ENCODE results near the gene ADCYAP1R1.

Gene ADCYAP1R1

DNA sequence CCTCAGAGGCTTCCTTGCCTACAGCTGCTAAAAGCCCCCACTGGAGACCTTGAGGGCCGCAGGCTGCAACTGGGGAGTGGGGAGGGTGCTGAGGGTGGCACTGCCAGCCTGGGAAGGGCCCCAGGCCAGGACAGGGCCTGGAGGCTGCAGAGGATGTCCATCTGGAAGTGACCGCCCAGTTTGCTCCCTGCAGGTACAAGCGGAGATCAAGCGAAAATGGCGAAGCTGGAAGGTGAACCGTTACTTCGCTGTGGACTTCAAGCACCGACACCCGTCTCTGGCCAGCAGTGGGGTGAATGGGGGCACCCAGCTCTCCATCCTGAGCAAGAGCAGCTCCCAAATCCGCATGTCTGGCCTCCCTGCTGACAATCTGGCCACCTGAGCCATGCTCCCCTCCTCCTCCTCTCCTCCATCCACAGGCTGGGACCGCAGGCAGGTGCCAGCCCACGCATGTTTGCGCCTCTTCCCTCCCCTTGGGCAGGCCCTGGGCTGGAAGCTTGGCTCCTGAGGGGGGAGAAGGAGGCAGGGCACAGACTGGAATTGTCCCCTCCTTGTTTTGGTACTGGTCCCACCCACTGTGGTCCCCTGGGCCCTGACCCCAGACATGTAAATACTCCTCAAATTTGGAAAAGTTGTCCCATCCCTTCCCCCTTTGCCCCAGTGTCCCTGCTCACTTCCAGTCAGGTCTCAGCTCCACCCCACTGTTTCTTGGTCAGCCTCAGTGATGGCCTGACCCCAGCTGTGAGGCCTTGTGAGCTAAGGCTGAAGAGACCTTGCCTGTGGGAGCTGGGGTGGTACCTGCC is 54.4 kb downstream of the ADCYAP1R1 start:
- no peak for DNase-seq (ENCODE audit: low read depth in 2 of 2)

DNA sequence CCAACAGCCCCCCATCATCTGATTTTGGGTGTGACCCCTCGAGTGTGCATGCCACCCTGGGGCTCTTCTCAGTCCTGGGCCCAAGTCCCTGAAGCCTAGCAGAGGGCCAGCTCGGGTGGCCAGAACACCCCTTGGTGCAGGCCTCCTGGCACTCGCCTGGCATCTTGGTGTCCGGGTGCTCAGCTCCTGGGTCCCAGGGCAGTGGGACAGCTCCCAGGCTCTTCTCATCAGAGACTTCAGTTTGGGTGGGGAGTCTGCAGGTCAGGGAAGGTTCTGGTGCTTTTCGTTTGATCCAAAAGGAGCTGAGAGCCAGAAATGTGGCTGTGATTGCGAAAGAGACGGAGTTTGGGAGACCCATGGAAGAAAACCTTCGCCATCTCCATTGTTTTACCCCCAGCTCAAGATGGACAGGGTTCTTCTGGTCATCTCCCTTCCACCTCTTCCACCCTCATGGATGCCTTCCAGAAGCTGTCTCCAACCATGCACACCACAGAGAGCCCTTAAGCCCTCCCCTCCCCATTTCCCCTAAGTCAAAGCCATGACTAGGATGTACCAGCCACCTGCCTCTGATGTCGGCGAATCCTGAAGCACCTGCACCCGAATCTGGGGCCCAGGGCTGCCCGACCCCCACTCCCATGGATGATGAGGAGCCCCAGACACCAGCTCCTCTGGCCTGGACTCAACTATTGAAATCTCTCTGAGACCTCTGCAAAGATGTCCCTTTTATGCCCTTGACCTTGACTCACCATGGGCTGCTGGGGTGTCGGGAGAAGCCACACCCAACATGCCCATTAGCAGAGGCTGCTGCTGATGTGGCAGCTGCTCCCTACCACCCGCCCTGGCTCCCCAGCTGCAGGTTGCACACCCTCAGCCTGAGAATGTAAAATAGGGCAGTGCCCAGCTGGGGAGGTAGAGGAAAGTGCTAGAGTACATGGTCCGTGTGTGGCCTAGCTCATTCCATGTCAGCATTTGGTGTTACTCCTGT is 55.3 kb downstream of the ADCYAP1R1 start:
- no peak for DNase-seq (ENCODE audit: low read depth in 2 of 2)

DNA sequence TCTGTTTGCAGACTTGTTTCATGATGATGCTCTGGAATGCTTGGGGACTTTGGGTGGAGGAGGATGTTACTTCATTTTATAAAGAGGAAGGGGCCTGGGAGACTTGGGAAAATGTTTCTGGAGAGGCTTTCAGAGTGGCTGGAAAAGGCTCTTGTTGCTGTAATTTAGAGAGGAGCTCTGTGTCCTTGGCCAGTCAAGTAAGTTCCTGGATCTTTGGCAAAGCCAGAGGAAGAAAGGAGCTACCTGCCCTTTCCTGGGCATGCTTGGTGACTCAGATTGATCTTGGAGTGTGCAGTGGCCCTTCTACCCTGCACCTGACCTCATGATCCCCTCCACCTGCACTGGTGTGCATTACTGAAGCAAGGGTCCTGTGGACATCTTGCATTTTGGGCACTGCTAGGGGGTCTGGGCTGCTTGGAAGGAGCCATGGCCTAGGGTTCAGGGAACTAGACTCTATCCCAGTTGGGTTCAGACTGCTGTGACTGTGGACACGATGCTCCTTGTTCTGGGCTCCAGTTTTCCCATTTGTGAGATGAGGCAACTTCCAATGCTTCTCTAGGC is 56.1 kb downstream of the ADCYAP1R1 start:
- DNase-seq (ENCODE audit: low read depth in 2 of 2): no peak

DNA sequence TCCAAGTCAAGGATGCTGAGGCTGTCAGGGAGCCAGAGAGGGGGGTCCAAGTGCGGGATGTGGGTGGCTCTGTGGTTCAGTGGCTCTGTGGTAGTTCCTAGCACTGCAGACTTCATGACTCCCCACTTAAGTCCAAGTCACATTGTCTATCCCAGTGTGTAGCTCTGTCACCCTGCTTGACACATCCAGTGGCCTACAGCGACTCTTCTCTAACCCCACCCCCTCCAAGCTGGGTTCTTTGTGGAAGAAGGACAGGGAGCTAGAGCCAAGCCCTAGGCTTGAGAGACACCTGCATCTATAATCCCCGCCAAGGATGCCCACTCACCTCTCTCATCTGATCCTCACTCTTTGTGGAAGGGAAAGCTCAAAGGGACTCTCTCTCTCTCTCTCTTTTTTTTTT is 57.6 kb downstream of the ADCYAP1R1 start:
- no peak for DNase-seq (ENCODE audit: low read depth in 2 of 2)

DNA sequence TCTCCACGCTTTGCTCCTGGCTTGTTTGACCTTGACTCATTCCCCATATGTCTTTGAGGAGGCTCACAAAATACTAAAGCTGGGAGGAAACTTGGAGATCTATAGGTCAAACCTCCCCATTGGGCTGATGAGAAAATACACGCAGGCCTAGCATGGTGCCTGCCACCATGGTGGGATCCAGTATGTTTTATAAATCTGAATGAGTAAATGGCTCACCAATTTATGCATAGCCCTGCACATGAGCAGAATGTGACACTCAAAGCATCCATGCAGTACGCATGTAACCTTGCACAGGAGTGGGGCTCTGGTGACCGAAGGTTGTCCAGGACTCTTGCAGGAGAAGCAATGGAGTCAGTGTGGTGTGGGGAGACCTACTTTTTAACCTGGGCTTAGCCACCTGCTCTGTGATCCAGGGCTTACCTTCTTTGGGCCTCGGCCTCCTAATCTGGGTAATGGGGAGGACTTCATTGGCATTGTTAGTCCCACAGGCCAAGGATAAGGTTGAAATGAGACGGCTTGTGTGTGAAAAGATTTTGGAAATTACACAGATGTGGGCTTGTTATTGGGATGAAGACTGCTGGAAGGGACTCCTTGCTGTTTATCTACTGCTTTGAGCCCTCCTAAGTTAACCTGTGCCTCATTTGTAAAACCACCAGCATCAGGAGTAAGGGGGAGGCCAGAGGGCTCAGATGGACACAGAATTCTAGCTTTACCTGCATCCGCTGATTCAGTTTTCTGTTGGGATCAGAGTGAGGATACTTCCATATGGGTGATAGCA is 58.4 kb downstream of the ADCYAP1R1 start:
- DNase-seq (ENCODE audit: low read depth in 2 of 2): no peak

DNA sequence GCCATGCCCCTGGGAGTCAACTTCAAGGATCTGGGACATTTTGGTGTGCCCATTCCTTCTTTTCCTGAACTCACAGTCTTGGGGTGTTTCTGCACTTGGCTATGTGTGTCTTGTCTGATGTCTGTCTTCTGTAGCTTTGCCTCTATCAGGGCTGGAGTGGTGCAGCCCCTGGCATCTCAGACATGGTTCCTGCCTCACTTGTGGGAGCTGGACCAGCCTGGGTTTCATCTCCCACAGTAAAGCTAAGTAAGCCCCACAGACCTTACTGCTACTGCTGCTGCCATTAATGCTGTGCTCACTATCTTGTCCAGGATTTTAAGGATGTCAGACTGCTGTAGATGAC is 59.0 kb downstream of the ADCYAP1R1 start:
- DNase-seq (ENCODE audit: low read depth in 2 of 2): no peak

DNA sequence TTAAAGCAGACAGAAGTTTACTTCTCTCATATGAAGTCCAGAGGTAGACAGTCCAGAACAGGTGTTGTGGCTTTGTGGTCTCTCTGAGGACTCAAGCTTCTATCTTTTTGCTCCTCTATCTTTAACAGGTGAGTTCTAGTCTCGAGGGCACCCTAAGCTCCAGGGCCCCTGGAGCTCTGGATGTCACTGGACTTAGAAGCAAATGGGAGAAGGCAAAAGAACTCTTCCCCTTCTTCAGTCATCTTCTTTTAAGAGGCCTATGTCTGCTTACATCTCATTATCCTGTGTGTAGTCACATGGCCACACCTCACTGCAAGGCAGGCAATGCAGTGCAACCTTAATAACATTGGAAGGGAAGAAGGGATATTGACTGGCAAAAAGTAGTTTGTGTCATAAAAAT is 61.6 kb downstream of the ADCYAP1R1 start:
- no peak for DNase-seq (ENCODE audit: low read depth in 2 of 2)

DNA sequence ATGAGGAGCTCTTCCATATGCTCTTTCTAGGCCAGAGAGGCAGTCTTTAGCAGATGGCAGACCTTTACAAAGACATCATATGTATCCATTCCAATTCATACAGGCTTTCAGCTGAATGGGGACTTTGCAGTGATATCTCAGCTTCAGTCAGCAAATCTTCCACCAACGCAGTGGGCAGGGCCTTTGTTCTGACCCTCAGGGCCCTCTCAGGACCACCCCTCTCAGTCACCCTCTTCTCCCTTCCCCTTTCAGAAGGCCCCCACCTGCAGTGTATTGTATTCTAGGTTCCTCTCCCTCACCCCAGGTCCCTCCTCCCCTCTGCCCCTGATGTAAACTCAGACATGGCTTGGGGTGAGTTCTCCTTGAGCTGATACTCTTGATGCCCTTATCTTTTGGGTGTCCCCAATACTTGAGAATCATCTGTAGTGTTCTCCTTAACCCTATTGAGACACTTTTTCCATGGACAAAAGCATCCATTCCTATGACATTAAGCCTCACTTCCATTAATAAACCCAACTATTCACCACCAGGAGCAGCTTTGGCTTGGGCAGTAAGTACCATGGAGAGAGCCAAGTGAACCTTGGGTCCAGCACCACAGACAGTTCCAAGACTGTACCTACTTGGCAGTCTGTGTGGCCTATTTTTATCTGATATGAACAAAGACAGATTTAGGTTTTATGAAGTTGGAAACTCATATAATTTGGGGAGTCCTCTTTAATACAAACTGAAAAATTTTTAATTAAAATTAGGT is 62.7 kb downstream of the ADCYAP1R1 start:
- DNase-seq (ENCODE audit: low read depth in 2 of 2): no peak

DNA sequence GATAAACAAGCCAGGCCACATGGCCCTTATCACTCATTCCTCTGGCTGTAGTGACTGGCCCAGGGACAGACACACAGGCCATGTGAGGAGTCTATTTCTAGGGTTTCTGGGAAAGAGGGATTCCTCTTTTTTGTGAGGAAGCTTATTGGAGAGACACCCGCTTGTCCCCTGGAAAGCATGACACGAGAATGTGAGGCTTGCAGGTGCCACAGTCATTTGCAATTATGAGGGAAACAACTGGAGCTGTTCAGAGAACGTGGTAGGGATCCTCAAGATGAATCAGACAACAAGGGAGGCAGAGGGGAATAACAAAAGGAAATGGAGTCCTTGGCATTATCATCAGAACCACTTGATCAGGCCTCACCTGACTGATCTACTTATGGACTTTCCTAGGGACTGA is 64.5 kb downstream of the ADCYAP1R1 start:
- DNase-seq (ENCODE audit: low read depth in 2 of 2): no peak

DNA sequence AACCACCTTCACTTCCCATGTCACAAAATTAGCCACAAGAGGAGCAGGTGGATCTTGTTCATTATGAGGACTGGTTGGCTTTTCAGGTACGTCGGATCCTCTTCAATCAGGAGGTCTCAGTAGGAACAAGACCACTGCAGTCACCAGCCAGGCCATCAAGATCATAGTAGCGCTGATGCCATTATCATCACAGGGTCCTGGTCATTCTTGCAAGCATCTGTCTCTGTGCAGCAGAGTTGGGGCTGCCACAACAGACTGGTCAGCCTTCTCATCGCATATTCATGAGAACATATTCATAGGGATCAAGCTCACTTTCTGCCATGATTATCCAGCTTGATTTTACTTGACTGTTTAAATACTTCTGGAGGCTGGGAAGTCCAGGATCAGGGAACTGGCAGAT is 67.1 kb downstream of the ADCYAP1R1 start:
- DNase-seq (ENCODE audit: low read depth in 2 of 2): no peak

DNA sequence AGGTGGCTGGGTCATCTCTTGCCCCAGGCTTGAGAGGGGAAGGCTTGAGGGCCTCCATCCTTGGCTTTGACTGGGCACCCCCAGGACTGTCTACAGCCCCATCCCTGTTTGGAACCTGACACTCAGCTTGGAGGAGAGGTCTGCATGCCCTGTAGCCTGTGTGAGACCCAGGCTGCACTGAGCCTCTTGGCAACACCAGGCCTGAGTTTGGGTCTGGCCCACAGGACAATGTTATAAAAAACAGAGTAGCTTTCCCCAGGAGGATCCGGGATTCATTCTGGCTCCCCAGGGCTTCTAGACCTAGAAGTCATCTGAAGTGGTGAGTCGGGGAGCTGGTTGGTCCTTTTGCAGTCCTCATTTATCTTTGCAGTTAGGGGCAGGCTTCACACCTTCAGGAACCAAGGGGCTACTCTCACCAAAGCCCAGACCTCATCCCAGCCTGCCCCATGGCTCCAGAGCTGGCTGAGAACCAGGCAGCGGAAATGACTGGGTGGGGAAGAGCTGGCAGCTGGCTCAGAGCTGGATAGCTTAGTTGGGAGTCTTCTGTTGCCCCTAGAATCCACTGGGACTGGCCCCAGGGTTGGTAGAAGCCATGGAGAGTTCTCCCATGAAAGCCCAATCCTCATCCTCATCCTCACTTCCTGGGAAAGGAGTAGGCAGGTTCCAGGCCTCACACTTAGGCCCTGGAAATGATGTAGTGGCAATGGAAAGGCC is 68.8 kb downstream of the ADCYAP1R1 start:
- no peak for DNase-seq (ENCODE audit: low read depth in 2 of 2)

DNA sequence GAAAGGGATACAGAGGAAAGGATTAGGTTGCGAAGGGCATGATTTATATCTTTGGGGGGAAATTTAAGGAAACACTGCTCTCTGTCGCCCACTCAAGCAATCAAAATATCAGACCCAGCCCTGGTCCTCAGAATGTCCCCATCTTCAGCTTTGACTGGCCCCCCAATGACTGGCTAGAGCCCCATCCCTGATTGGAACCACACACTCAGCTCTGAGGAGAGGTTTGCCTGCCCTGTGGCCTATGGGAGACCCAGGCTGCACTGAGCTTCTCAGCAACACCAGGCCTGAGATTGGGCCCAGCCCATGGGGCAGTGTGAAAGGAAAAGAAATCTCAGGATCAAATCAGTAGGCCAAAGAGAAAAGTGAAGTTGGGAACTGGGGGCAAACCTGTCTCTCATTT is 69.5 kb downstream of the ADCYAP1R1 start:
- no peak for DNase-seq (ENCODE audit: low read depth in 2 of 2)

DNA sequence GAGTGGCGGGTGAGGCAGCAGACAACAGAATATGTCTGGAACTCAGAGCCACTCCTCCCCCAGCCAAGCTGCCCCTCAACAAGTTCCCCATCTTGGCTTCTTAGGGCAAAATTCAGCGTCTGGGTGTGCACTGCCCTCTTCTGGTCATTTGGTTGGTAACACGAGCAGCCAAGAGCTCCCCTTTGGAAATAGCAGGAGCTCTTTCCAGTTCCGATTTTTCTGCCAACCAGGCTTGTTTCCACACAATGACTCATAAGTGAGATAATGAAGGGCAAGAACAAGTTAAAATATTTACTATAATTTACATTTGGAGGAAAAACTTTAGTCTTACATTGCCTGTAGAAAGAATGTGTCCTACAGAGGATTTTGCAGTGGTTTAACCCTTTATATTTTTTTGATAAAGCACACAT is 70.5 kb downstream of the ADCYAP1R1 start:
- no peak for DNase-seq (ENCODE audit: low read depth in 2 of 2)

DNA sequence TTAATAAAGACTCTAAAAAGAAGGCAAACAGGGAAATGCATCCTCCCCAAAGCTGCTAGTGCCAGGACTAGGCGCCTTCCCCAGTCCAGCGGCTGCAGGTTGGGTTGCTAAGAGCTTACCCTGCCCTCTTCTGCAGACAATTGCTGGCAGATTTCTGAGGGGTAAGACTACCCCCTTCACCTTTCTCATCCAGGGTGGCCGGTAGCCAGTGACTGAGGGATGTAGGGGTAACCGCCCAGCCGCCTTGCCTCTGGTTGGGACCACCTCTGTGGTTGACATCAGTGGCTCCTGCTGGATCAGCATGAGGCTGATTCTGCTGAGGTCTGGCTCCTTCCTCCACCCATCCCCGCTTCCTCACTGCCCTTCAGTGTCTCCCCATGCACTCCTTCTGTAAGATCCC is 71.2 kb downstream of the ADCYAP1R1 start:
- no peak for DNase-seq (ENCODE audit: low read depth in 2 of 2)

DNA sequence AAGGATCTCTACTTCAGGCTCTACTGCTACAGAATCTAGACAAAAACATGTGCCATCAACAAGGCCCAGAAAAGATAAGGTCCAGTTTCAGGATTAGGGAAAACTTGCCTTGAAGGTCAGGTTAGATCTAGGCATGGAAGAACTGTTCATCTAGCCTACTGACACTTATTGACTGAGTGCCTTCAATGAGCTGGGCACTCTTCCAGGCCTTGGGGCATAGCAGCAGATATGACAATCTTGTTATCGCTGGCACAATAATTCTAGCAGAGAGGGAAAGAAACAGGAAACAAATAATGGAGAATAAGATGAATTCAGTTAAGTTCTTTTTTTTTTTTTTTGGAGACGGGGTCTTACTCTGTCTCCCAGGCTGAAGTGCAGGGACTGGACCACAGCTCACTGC is 71.6 kb downstream of the ADCYAP1R1 start:
- DNase-seq (ENCODE audit: low read depth in 2 of 2): no peak

DNA sequence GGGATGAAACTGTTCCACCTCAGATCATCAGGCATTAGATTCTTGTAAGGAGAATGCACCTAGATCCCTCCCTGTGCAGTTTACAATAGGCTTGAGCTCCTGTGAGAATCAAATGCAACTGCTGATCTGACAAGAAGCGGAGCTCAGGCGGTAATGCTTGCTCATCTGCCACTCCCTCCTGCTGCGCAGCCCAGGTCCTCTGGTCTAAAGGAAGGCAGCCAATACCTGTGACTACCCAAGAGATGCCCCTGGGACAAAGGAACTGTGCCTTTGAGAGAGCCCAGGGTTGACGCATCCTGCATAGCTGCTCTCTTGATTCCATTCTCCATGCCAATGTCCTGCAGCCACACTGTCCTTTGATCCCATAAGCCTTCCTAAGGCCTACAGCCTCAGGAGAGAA is 73.1 kb downstream of the ADCYAP1R1 start:
- DNase-seq (ENCODE audit: low read depth in 2 of 2): no peak

DNA sequence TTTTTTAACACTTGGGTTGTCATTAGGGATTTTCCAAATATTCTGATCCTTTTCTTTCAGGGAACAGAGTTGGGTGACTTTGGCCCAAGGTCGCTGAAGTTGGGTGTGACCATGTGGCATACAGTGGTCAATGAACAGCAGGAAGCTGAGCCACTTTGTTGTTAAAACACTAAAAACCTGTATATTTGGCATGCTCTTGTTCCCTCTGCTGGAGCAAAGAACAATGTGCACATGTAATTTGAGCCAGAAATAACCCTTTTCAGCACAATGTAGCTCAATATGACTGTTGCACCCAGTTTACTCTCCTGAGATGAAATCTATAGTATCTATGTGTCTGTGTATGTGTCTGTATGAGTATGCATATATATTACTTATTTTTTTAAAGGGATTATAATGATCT is 74.9 kb downstream of the ADCYAP1R1 start:
- no peak for DNase-seq (ENCODE audit: low read depth in 2 of 2)

DNA sequence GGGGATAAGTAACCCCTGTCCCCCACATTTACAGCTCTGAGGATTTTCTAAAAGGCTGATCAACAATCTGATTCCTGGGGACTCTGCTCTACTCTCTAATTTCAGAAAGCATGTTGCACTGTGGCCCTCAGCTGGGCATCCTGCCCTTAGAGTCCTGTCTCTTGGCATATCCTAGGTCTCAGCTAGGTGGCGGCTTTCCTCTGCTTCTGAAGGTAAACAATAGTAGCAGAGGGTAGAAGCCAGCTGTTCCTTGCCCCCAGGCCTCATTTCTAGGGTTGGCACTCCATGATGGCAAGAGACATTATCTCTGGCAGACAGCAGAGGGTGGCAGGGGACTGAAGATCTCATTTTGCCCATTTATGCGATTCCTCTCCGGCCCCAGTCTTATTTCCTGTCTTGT is 77.0 kb downstream of the ADCYAP1R1 start:
- DNase-seq (ENCODE audit: low read depth in 2 of 2): no peak

DNA sequence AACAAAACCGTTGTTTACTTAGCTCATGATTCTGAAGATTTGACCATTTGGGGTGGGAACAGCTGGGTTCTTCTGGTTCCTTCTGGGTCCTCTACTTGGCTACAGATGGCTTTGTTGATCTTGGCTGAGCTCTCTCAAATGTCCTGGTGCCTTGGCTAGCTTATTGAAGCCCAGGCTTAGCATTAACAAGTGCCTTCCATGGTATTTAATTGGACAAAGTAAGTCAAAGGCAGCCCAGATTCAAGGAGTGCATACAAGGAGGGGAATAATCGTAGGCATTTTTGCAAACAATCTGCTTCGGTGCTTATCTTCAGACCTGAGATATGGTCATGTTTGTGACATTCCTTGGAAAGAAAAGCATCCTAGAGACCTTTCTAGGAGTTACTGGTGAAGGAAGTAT is 81.4 kb downstream of the ADCYAP1R1 start:
- DNase-seq (ENCODE audit: low read depth in 2 of 2): no peak

Data from stimulated activated CD4-positive, alpha-beta T cell treated with anti-CD3 and anti-CD28 coated beads, Interleukin-1b, Interleukin-23, amount 100 ng/mL, for 4 hours (primary cell).